GM12878 (cell line): ENCODE results near the gene P3H3. TPM values are rescaled to one million over a fixed set of nuclear protein-coding genes. Genes with fewer than 3 reads are reported as not detected.

Experiments
- ATAC-seq: fragments of 200-7000 bp; cut with Tn5 transposase; 3 replicates; pipeline ENCODE4 v1.9.1; 2020; ENCODE audit warnings: mild to moderate bottlenecking, moderate library complexity
- BruUV-seq: library from RNA; stranded (reverse); fragments of 400-500 nt; replicated peaks from 2 replicates; lab custom pipeline; 2021; lab: Mats Ljungman, UMichigan
- CTCF ChIA-PET: fragments of 300-600 bp; sonication (Branson Sonifier 250); formaldehyde crosslinking; extraction: SDS; loops from one replicate; lab custom pipeline; 2021; ENCODE audit warnings: inconsistent platforms; lab: Yijun Ruan, JAX
- POLR2A ChIA-PET: fragments of 350-600 bp; formaldehyde crosslinking; extraction: SDS; loops from one replicate; lab custom pipeline; 2021; ENCODE audit warnings: inconsistent platforms; lab: Charles Lee
- RAD21 ChIA-PET: fragments of 300-600 bp; sonication (Branson Sonifier 250); formaldehyde crosslinking; loops from one replicate; lab custom pipeline; 2023; ENCODE audit warnings: antibody characterized with exemption; ENCODE audit not compliant: unreplicated experiment; lab: Charles Lee
- SMC1A ChIA-PET: fragments of 300-600 bp; sonication (Branson Sonifier 250); formaldehyde crosslinking; loops from one replicate; lab custom pipeline; 2023; ENCODE audit not compliant: unreplicated experiment, uncharacterized antibody; lab: Charles Lee
- DNase-seq: peaks from one replicate; pipeline ENCODE4 v3.0.0-alpha.2; 2011; ENCODE audit warnings: low read depth, low spot score
- FAIRE-seq: peaks from 3 replicates; lab custom pipeline; 2011; peaks lifted over from hg19 to GRCh38; lab: Jason Lieb, UNC
- H2AFZ ChIP-seq: 2 replicates; pipeline ENCODE4 v1.6.0; 2011; ENCODE audit warnings: low read depth, low read length, control low read depth; ENCODE audit not compliant: control insufficient read depth
- H3K27ac ChIP-seq: 2 replicates; pipeline ENCODE4 v1.5.1; 2011; ENCODE audit warnings: control low read depth; ENCODE audit not compliant: control insufficient read depth, insufficient read depth
- H3K27me3 ChIP-seq, 2 experiments: replicated peaks in 1 of 2; 2 replicates each; pipeline versions ENCODE4 v1.6.0 to v1.6.1; 2011; ENCODE audit warnings: low read length in 1 of 2; ENCODE audit not compliant: control insufficient read depth in 2 of 2, insufficient read depth in 2 of 2
- H3K36me3 ChIP-seq, 2 experiments: 2 replicates each; pipeline ENCODE4 v1.5.1; 2011; ENCODE audit warnings: low read length in 1 of 2; ENCODE audit not compliant: control insufficient read depth in 2 of 2, insufficient read depth in 2 of 2
- H3K4me1 ChIP-seq: 2 replicates; pipeline ENCODE4 v1.6.1; 2011; ENCODE audit warnings: mild to moderate bottlenecking, low read length, moderate library complexity, mixed read lengths; ENCODE audit not compliant: control insufficient read depth, insufficient read depth
- H3K4me2 ChIP-seq: 2 replicates; pipeline ENCODE4 v1.6.0; 2011; ENCODE audit warnings: control low read depth; ENCODE audit not compliant: control insufficient read depth, insufficient read depth
- H3K4me3 ChIP-seq: fragments of 200-600 bp; sonication (generic); 2 replicates; pipeline ENCODE4 v1.5.1; 2016
- H3K79me2 ChIP-seq: 2 replicates; pipeline ENCODE4 v1.6.0; 2011; ENCODE audit warnings: low read length; ENCODE audit not compliant: control insufficient read depth, insufficient read depth
- H3K9ac ChIP-seq: 2 replicates; pipeline ENCODE4 v1.8.0; 2011; ENCODE audit warnings: low read length, control low read depth, mixed read lengths; ENCODE audit not compliant: control insufficient read depth, insufficient read depth
- H3K9me3 ChIP-seq: replicated peaks from 3 replicates; pipeline ENCODE4 v1.5.1; 2011; ENCODE audit warnings: mild to moderate bottlenecking, low read length; ENCODE audit not compliant: control insufficient read depth, insufficient read depth
- H4K20me1 ChIP-seq: 2 replicates; pipeline ENCODE4 v1.6.0; 2011; ENCODE audit not compliant: control insufficient read depth, insufficient read depth
- BRCA1 ChIP-seq: IDR thresholded peaks from 2 replicates; pipeline ENCODE4 v1.6.1; 2011; ENCODE audit warnings: low read depth, low read length, improper control_type of control experiment
- CBX5 ChIP-seq: sonication (generic); IDR thresholded peaks from 2 replicates; pipeline ENCODE4 v1.6.1; 2016; ENCODE audit warnings: low read depth, moderate library complexity, mild to moderate bottlenecking, inconsistent platforms
- EED ChIP-seq: sonication (generic); IDR thresholded peaks from 2 replicates; pipeline ENCODE4 v1.6.1; 2016; ENCODE audit warnings: antibody characterized with exemption, low read depth
- ETV6 ChIP-seq, 2 experiments: fragments of 450-650 bp in 1 of 2; IDR thresholded peaks in 1 of 2; conservative IDR thresholded peaks in 1 of 2; 2 replicates each; pipeline ENCODE4 v1.6.1; 2014; ENCODE audit warnings: antibody characterized with exemption in 1 of 2, borderline replicate concordance in 1 of 2, low read depth in 1 of 2, mild to moderate bottlenecking in 1 of 2, moderate library complexity in 1 of 2
- IKZF2 ChIP-seq, 2 experiments: fragments of 450-650 bp; IDR thresholded peaks; 2 replicates each; pipeline ENCODE4 v1.6.1; 2017; ENCODE audit warnings: mild to moderate bottlenecking in 2 of 2, moderate library complexity in 2 of 2
- IRF3 ChIP-seq: fragments of 450-650 bp; IDR thresholded peaks from 2 replicates; pipeline ENCODE4 v1.6.1; 2014; ENCODE audit warnings: mild to moderate bottlenecking
- JUNB ChIP-seq: IDR thresholded peaks from 2 replicates; pipeline ENCODE4 v1.6.1; 2016; ENCODE audit warnings: antibody characterized with exemption, mild to moderate bottlenecking
- MEF2A ChIP-seq: IDR thresholded peaks from 2 replicates; pipeline ENCODE4 v1.6.1; 2011; ENCODE audit warnings: low read depth, mild to moderate bottlenecking, low read length, moderate library complexity; ENCODE audit not compliant: insufficient read depth
- MEF2B ChIP-seq: fragments of 450-650 bp; IDR thresholded peaks from 2 replicates; pipeline ENCODE4 v1.6.1; 2018; ENCODE audit warnings: mild to moderate bottlenecking, moderate library complexity; ENCODE audit not compliant: partially characterized antibody, poor library complexity, severe bottlenecking
- NFIC ChIP-seq: IDR thresholded peaks from 2 replicates; pipeline ENCODE4 v1.6.1; 2012; ENCODE audit warnings: low read depth, mild to moderate bottlenecking, inconsistent platforms, low read length, moderate library complexity
- NFYB ChIP-seq: IDR thresholded peaks from 2 replicates; pipeline ENCODE4 v1.6.1; 2011; ENCODE audit warnings: low read depth, mild to moderate bottlenecking, low read length, improper control_type of control experiment, moderate library complexity; ENCODE audit not compliant: insufficient read depth
- POLR2A ChIP-seq: IDR thresholded peaks from 2 replicates; pipeline ENCODE4 v1.6.1; 2011; ENCODE audit warnings: low read depth, mild to moderate bottlenecking, low read length
- RELA ChIP-seq: fragments of 450-650 bp; IDR thresholded peaks from 2 replicates; pipeline ENCODE4 v1.8.0; 2014; ENCODE audit warnings: borderline replicate concordance; ENCODE audit not compliant: partially characterized antibody
- RUNX3 ChIP-seq: IDR thresholded peaks from 2 replicates; pipeline ENCODE4 v1.6.1; 2012; ENCODE audit warnings: low read length, inconsistent platforms
- SPI1 ChIP-seq: IDR thresholded peaks from 2 replicates; pipeline ENCODE4 v1.6.1; 2011; ENCODE audit warnings: low read depth, mild to moderate bottlenecking, low read length, moderate library complexity, borderline replicate concordance; ENCODE audit not compliant: insufficient read depth
- STAT3 ChIP-seq: IDR thresholded peaks from 2 replicates; pipeline ENCODE4 v1.6.1; 2011; ENCODE audit warnings: low read depth, low read length, improper control_type of control experiment
- TCF3 ChIP-seq: IDR thresholded peaks from 2 replicates; pipeline ENCODE4 v1.6.1; 2012; ENCODE audit warnings: low read depth, mild to moderate bottlenecking, low read length, borderline replicate concordance; ENCODE audit not compliant: insufficient read depth
- YY1 ChIP-seq: IDR thresholded peaks from 2 replicates; pipeline ENCODE4 v1.6.1; 2011; ENCODE audit warnings: low read depth, mild to moderate bottlenecking, low read length
- WGBS: methylation state at CpG from one replicate; pipeline ENCODE4 v1.1.6; 2016; ENCODE audit warnings: low lambda C conversion rate; ENCODE audit not compliant: insufficient replicate concordance, insufficient coverage; ENCODE audit errors: missing lambda C conversion rate; 5-methylcytosine and 5-hydroxymethylcytosine counted together
- in situ Hi-C: fragments of 300-500 bp; cut with MboI; formaldehyde crosslinking; loops from 9 replicates; pipeline ENCODE4 v1.14.3; 2018; ENCODE audit warnings: mixed read lengths
- intact Hi-C: fragments of 100-400 bp; cut with micrococcal nuclease; formaldehyde crosslinking; loops from one replicate; pipeline ENCODE4 v1.14.2; 2022; ENCODE audit not compliant: unreplicated experiment
- polyA plus RNA-seq, 11 experiments: library from polyadenylated mRNA; depleted of rRNA in 4 of 11; unstranded in 6 of 11; stranded (reverse) in 5 of 11; fragments of >200 nt; fragmentation: Nextera tagmentation in 4 of 11; fragmentation: Illumina TruSeq in 1 of 11; extraction: Ambion mirVana in 4 of 11; extraction: Trizol in 1 of 11; gene quantifications; 1 replicate in 1 of 11; 2 replicates in 10 of 11; pipeline versions ENCODE4 v1.2.1 to v1.2.3, GENCODE V29; 2011 to 2016; ENCODE audit warnings: inconsistent platforms in 2 of 11, missing spikeins in 2 of 11, low read depth in 1 of 11
- total RNA-seq, 4 experiments: library from RNA; depleted of rRNA in 3 of 4; stranded (reverse); fragments of >200 nt in 3 of 4; fragmentation: Illumina TruSeq in 1 of 4; extraction: Trizol in 1 of 4; gene quantifications; 2 replicates each; pipeline versions ENCODE4 v1.2.1 to v1.2.3, GENCODE V29; 2013 to 2021
- TF ChIP-seq, protein P1 (sequence below): fragments of 450-650 bp; IDR thresholded peaks from 2 replicates; pipeline ENCODE4 v1.6.1; 2017; ENCODE audit warnings: low read depth, mild to moderate bottlenecking, moderate library complexity
- TF ChIP-seq, protein P2 (sequence below): fragments of 450-650 bp; IDR thresholded peaks from 2 replicates; pipeline ENCODE4 v1.6.1; 2017; ENCODE audit warnings: mild to moderate bottlenecking

Gene P3H3
- total and polyA plus RNA-seq, 10 of the 15 experiments (the other 5 are each of a cell fraction or from before 2014, with no cell fraction given), result 0.03 to 0.21 (median 0.05) TPM; not detected in 7

DNA sequence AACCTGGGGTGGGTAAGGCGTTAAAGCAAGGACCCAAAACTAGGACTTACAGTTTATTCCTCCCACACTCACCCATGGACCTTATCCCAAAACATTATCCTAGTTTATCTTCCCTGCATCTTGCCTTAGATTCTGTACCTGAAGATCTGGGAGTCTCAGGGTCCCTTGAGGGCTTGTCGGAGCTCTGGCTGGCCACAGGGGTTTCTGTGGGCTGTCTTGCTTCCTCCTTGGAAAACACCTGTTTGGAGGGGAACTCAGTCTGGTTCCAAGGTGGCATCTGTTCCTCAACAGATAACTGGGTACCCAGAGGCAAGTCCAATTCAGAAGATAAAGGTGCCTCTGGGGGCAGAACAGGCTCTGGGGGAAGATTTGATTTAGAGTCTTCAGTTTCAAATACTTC lies 21.2 kb downstream of the P3H3 start:
- BruUV-seq, result no TSS peak
- Histone ChIP-seq H3K9me3 (no peaks in the 10 kb centered on the region), H2AFZ (no peak overlapping the region), H3K79me2 (peaks cover 38% of the 10 kb centered on the region), H3K4me1 (peaks cover 28% of the 10 kb centered on the region), H3K4me2 (peak overlapping the region; percentile 61), H3K9ac (peak overlapping the region; percentile 71; the same call in 1 of the 2 replicates), H3K27ac (peak overlapping the region; percentile 48), H3K27me3 (no peaks in the 10 kb centered on the region), H4K20me1 (no peaks in the 10 kb centered on the region), H3K4me3 (peak overlapping the region; percentile 60), H3K36me3 (peaks cover 0 to 15% of the 10 kb centered on the region in 2 experiments; a peak in 3 of 4 replicates)
- CTCF ChIA-PET, result interaction anchor here (0.6 to 9.9 kb wide), 7 partner anchors 10 to 469 kb away, joined by 3 to 173 read pairs (median 5); partner anchors contain the start of genes SPSB2 and TPI1
- SMC1A ChIA-PET, result interaction anchor here (1.4 to 5.0 kb wide), 5 partner anchors 9 to 83 kb away, joined by 3 to 22 read pairs (median 3); partner anchors contain the start of genes GNB3 and SPSB2
- no peak for FAIRE-seq
- intact Hi-C loops, result no loop called here
- WGBS, result 50% methylated on average over 2 of the region's 2 CpGs
- in situ Hi-C loops, result no loop called here
- DNase-seq, result no peak
- no peak for ATAC-seq
- RAD21 ChIA-PET, result interaction anchor here (1.0 to 1.6 kb wide), 2 partner anchors 9 to 97 kb away, joined by 3 to 6 read pairs; partner anchors contain the start of gene GNB3
- POLR2A ChIA-PET, result interaction anchor here (0.6 to 8.9 kb wide), 8 partner anchors 13 to 181 kb away, joined by 3 to 84 read pairs (median 4); partner anchors contain the start of genes SPSB2 and TPI1
- TF ChIP-seq SPI1, result 0 out of 2 replicates have a peak, but pooled peaks have one; percentile 53
- TF ChIP-seq NFYB, result no peak
- TF ChIP-seq, protein P1, sequence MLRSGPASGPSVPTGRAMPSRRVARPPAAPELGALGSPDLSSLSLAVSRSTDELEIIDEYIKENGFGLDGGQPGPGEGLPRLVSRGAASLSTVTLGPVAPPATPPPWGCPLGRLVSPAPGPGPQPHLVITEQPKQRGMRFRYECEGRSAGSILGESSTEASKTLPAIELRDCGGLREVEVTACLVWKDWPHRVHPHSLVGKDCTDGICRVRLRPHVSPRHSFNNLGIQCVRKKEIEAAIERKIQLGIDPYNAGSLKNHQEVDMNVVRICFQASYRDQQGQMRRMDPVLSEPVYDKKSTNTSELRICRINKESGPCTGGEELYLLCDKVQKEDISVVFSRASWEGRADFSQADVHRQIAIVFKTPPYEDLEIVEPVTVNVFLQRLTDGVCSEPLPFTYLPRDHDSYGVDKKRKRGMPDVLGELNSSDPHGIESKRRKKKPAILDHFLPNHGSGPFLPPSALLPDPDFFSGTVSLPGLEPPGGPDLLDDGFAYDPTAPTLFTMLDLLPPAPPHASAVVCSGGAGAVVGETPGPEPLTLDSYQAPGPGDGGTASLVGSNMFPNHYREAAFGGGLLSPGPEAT, result peak; percentile 39; the same call in 1 of the 2 replicates
- TF ChIP-seq BRCA1, result no peak
- no peak for TF ChIP-seq STAT3
- peak; percentile 22; the same call in 1 of the 2 replicates for TF ChIP-seq EED
- peak; percentile 59 for TF ChIP-seq MEF2B
- TF ChIP-seq MEF2A, result no peak
- TF ChIP-seq IRF3, result no peak
- no peak for TF ChIP-seq JUNB
- TF ChIP-seq YY1, result no peak
- TF ChIP-seq RELA, result peak; percentile 50
- TF ChIP-seq NFIC, result 0 out of 2 replicates have a peak, but pooled peaks have one; percentile 38
- TF ChIP-seq POLR2A, result no peak
- TF ChIP-seq RUNX3, result peak; percentile 74
- no peak for TF ChIP-seq ETV6 (conservative IDR thresholded peaks at IDR 0.05 in 1 of 2, IDR thresholded peaks at IDR 0.05 in 1 of 2; ENCODE audit: borderline replicate concordance in 1 of 2, low read depth in 1 of 2)
- peak; percentile 55 to 60; a peak in 3 of 4 replicates for TF ChIP-seq IKZF2 (IDR thresholded peaks at IDR 0.05)
- TF ChIP-seq, protein P2, sequence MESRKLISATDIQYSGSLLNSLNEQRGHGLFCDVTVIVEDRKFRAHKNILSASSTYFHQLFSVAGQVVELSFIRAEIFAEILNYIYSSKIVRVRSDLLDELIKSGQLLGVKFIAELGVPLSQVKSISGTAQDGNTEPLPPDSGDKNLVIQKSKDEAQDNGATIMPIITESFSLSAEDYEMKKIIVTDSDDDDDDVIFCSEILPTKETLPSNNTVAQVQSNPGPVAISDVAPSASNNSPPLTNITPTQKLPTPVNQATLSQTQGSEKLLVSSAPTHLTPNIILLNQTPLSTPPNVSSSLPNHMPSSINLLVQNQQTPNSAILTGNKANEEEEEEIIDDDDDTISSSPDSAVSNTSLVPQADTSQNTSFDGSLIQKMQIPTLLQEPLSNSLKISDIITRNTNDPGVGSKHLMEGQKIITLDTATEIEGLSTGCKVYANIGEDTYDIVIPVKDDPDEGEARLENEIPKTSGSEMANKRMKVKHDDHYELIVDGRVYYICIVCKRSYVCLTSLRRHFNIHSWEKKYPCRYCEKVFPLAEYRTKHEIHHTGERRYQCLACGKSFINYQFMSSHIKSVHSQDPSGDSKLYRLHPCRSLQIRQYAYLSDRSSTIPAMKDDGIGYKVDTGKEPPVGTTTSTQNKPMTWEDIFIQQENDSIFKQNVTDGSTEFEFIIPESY, result no peak
- no peak for TF ChIP-seq TCF3
- TF ChIP-seq CBX5, result no peak
